CD4-positive, alpha-beta T cell treated with Interleukin-12 subunit alpha and Interleukin-12 subunit beta, for 1 hour (primary cell): ENCODE data around the gene PODNL1.
A peak's percentile ranks its signal among the peaks of the same experiment; 100 is the strongest.

Source experiments
- DNase-seq: peaks from one replicate; pipeline ENCODE4 v3.0.0-alpha.2; 2020

Gene PODNL1

GRCh38 chr19:13957051-13957450 is 18.8 kb upstream of the PODNL1 start:
- DNase-seq, result no peak

GRCh38 chr19:13956365-13956744 is 18.1 kb upstream of the PODNL1 start:
- DNase-seq, result no peak

GRCh38 chr19:13955662-13956364 is 17.6 kb upstream of the PODNL1 start:
- DNase-seq, result no peak

DNA sequence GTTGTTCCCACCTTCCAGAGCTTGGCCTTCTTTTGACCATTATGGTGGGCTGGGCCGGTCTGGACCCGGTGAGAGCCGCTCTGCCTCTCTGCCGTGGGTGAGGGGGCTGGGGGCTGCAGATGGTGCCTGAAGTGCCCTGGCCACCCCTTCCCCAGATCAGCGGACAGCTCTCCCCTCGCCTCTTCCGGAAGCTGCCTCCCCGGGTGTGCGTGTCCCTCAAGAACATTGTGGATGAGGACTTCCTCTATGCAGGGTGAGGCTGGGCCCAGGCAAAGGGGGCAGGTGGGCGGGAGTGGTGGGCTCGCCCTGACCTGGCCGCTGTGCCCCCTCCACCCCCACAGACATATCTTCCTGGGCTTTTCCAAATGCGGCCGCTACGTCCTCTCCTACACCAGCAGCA is 16.0 kb upstream of the PODNL1 start:
- no peak for DNase-seq

GRCh38 chr19:13952931-13953531 is 14.8 kb upstream of the PODNL1 start:
- DNase-seq, result no peak

- peak; percentile 100 for DNase-seq
Measured at GRCh38 chr19:13952154-13952930, 14.1 kb upstream of the PODNL1 start, which contains the start of gene DCAF15. DCAF15 (plus strand) TSS chr19:13952509; CDS start chr19:13952513, 4 bp downstream.

GRCh38 chr19:13951799-13952153 is 13.6 kb upstream of the PODNL1 start:
- no peak for DNase-seq

DNA sequence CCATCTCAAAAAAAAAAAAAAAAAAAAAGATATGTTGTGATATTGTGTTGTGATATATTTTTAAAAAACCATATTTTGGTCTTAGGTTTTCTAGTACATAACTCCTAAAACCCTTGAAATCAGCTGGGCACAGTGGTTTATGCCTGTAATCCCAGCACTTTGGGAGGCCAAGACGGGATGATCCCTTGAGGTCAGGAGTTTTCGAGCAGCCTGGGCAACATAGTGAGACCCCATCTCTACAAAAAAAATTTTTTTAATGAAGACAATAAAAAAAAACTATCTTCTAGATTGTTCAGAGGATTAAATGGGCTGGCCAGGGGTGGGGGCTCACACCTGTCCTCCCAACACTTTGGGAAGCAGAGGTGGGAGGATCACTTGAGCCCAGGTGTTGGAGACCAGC is 12.8 kb upstream of the PODNL1 start:
- DNase-seq, result no peak

DNA sequence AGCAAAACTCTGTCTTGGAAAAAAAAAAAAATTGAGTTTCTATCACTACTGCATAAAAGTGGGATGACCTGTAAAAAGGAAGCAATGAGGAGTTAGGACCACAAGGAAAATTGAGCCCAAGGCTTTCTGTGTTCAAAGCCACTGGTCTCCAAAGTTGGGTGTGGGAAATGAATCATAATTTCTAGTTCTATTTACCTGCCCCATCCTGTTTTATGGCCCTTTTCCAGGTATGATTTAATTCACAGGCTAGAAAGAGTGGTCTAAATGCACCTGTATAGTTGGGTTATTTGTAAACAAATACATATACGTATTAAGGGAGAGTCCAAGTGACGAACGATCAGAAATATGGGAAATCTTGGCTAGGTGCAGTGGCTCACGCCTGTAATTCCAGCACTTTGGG is 8.2 kb upstream of the PODNL1 start:
- no peak for DNase-seq

DNA sequence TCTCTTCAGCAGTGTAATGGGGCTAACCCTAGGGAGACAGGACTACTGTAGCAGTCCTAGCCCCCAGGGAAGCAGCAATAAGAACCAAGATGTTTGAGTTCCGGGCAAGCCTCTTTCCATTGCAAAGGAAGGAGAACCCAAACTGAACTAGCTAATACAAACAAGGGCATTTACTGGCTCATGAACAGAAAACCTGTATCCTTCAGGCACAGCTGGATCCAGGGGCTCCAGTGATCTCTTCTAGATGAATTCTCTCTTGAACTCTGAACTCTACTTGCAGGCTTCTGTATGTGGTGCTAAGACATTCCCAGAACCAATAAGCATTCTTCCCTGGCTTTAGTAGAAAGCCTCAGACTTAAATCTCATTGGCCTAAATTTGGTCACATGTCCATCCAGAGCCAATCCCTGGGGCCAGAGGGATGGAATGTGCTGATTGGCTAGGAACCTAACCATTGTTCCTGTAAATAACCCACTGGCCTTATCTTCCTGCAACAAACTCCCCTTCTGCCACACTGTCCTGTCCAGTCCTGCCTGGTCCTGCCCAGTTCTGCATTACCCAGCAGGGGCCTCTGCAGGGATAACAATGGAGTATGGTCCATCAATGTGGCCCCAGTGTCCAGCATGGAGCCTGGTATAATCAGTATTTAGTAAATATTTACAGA is 3.9 kb upstream of the PODNL1 start:
- no peak for DNase-seq

GRCh38 chr19:13937479-13938300 is 527 bp downstream of the PODNL1 start:
- DNase-seq, result no peak

DNA sequence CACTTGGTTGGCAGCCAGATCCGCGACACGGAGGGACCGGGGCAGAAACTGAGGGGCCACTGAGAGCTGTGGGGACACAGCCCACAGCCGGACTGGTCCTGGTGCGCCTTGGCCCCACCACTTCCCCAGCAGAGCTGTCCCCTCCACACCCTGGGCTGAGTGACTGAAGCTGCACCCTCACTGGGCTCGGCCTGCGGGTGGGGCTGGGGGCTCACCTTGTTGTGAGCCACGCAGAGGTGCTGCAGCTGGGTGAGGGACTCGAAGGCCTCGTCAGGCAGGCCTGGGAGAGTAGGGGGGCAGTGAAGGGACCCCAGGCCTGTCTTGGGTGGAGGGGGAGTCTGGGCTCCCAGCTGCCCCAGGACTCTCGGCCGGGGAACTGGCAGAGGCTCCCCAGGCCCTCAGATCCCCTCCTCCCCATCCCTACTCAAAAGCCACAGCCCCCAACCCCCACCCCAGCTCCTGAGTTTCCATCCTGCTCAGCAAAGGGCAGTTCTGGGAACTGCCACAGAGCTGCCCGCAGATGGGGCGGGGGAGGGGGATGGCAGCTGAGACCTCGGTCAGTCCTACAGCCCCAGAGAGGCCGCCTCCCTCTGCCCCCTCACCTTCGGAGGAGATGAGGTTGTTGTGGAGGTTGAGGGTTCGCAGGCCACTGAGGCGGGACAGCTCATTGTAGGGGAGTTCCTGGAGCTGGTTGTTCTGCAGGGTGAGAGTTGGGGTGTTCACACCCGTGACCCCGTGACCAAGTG is 2.3 kb downstream of the PODNL1 start:
- no peak for DNase-seq

GRCh38 chr19:13934785-13935109 is 3.5 kb downstream of the PODNL1 start:
- no peak for DNase-seq

- no peak for DNase-seq
Measured at GRCh38 chr19:13932911-13933393, 5.3 kb downstream of the PODNL1 start.

DNA sequence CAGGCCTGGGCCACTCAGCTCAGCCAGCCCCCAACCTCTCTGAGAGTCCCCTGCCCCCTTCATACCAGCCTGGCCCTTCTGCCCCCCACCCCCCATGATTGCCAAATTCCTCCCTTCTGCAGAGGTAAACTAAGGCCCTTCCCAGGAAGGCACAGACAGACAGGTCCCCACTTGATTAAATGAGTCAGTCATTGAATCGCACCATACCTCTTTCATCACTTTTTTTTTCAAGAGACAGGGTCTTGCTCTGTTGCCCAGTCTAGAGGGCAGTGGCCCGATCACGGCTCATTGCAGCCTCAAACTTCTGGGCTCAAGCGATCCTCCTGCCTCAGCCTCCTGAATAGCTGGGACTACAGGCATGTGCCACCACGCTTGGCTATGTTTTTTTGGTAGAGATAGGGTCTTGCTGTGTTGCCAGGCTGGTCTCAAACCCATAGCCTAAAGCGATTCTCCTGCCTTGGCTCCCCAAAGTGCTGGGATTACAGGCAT is 6.0 kb downstream of the PODNL1 start:
- no peak for DNase-seq

DNA sequence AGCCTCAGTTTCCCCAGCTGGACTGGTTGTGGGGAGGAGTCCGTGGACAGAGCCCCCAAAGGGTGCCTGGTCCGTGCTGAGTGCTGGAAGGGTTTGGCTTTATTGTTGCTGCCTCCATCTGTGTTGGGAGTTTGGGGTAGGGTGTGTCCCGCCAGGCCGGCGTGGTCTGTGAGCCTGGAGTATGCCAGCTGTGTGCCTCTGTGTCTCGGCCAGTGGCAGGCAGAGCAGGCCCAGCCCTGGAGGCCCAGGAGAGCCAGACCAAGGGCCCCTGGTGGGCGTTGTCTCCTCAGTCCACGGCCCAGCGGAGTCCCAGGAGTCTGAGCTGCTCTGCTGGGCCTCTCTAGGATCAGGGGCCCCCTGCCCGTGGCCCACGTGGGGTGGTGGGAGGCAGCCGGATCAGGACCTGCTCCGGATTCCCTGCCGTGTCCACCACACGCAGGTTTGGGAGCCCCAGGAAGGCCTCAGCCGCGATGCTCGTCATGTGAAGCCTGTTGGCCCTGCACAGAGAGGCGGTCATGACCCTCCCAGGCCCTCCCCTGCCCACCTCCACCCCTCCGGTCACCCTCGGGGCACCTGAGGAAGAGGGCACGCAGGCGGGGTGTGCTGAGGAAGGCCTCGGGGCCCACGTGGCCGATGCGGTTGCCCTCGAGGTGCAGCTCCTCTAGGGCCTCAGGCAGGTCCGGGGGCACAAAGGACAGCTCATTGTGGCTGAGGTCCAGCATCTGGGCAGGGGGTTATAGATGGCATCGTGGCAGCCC is 6.6 kb downstream of the PODNL1 start:
- DNase-seq, result no peak

GRCh38 chr19:13930402-13930801 is 7.8 kb downstream of the PODNL1 start:
- no peak for DNase-seq

DNA sequence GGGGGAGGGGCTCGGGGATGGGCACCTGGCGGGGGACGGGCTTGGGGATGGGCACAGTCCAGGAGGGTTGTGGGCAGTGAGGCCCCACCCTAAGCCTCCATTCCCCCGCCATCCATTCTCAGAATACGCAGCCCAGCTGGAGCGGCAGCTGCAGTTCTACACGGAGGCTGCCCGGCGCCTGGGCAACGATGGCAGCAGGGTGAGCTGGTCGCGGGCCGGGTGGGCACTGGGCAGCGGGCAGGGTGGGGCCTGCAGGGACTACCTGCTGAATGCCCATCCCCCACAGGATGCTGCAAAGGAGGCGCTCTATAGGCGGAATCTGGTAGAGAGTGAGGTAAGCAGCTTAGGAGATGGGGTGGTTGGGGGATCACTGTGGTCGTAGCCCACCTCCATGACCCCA is 8.3 kb downstream of the PODNL1 start:
- no peak for DNase-seq

DNA sequence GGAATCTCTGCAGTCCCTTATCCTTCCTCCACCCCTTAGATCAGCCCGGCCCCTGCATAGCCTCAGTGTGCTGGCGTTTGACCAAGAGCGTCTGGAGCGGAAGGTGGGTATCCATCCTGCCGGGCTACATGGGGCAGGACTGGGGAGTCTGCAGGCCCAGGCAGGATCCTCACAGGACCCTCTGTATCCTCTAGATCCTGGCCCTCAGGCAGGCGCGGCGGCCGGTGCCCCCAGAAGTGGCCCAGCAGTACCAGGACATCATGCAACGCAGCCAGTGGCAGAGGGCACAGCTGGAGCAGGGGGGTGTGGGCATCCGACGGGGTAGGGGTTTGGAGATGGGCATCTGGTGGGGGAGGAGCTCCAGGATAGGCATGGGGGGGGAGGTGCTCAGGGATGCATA is 8.9 kb downstream of the PODNL1 start:
- DNase-seq, result no peak

GRCh38 chr19:13926715-13927114 is 11.5 kb downstream of the PODNL1 start:
- DNase-seq, result no peak

GRCh38 chr19:13926010-13926409 is 12.2 kb downstream of the PODNL1 start:
- DNase-seq, result no peak
